GM18909 (cell line): ENCODE results near the gene VPS18.

Experiments used
- ATAC-seq: cut with Tn5 transposase; IDR thresholded peaks from one replicate; pipeline ENCODE4 v1.9.1; 2021; ENCODE audit warnings: mild to moderate bottlenecking; ENCODE audit not compliant: unreplicated experiment, poor library complexity

Gene VPS18

DNA sequence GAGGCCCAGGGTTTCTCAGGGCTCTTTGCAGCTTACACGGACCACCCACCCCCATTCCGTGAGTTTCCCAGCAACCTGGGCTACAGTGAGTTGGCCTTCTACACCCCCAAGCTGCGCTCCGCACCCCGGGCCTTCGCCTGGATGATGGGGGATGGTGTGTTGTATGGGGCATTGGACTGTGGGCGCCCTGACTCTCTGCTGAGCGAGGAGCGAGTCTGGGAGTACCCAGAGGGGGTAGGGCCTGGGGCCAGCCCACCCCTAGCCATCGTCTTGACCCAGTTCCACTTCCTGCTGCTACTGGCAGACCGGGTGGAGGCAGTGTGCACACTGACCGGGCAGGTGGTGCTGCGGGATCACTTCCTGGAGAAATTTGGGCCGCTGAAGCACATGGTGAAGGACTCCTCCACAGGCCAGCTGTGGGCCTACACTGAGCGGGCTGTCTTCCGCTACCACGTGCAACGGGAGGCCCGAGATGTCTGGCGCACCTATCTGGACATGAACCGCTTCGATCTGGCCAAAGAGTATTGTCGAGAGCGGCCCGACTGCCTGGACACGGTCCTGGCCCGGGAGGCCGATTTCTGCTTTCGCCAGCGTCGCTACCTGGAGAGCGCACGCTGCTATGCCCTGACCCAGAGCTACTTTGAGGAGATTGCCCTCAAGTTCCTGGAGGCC, 5.4 kb downstream of the VPS18 start:
- no peak for ATAC-seq

DNA sequence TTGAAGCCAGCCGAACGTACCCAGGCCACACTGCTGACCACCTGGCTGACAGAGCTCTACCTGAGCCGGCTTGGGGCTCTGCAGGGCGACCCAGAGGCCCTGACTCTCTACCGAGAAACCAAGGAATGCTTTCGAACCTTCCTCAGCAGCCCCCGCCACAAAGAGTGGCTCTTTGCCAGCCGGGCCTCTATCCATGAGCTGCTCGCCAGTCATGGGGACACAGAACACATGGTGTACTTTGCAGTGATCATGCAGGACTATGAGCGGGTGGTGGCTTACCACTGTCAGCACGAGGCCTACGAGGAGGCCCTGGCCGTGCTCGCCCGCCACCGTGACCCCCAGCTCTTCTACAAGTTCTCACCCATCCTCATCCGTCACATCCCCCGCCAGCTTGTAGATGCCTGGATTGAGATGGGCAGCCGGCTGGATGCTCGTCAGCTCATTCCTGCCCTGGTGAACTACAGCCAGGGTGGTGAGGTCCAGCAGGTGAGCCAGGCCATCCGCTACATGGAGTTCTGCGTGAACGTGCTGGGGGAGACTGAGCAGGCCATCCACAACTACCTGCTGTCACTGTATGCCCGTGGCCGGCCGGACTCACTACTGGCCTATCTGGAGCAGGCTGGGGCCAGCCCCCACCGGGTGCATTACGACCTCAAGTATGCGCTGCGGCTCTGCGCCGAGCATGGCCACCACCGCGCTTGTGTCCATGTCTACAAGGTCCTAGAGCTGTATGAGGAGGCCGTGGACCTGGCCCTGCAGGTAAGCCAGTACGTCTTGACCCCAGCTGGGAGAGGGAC, 6.2 kb downstream of the VPS18 start:
- no peak for ATAC-seq

DNA sequence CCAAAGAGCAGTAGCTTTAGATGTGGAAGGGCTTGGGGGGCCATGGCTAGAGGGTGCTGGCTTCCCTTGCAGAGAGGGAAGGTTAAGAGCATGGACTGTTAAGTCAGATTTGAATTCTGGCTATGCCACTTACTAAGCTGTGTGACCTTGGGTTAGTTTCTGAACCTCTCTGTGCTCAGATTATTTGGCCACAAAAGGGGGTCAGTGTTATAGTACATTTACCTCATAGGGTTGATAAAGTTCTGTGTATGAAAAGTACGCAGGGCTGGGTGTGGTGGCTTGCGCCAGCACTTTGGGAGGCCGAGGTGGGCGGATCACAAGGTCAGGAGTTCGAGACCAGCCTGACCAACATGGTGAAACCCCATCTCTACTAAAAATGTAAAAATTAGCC, 6.8 kb downstream of the VPS18 start:
- no peak for ATAC-seq

DNA sequence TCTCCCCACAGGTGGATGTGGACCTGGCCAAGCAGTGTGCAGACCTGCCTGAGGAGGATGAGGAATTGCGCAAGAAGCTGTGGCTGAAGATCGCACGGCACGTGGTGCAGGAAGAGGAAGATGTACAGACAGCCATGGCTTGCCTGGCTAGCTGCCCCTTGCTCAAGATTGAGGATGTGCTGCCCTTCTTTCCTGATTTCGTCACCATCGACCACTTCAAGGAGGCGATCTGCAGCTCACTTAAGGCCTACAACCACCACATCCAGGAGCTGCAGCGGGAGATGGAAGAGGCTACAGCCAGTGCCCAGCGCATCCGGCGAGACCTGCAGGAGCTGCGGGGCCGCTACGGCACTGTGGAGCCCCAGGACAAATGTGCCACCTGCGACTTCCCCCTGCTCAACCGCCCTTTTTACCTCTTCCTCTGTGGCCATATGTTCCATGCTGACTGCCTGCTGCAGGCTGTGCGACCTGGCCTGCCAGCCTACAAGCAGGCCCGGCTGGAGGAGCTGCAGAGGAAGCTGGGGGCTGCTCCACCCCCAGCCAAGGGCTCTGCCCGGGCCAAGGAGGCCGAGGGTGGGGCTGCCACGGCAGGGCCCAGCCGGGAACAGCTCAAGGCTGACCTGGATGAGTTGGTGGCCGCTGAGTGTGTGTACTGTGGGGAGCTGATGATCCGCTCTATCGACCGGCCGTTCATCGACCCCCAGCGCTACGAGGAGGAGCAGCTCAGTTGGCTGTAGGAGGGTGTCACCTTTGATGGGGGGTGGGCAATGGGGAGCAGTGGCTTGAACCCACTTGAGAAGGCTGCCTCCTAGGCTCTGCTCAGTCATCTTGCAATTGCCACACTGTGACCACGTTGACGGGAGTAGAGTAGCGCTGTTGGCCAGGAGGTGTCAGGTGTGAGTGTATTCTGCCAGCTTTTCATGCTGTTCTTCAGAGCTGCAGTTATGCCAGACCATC, 8.6 kb downstream of the VPS18 start:
- no peak for ATAC-seq

DNA sequence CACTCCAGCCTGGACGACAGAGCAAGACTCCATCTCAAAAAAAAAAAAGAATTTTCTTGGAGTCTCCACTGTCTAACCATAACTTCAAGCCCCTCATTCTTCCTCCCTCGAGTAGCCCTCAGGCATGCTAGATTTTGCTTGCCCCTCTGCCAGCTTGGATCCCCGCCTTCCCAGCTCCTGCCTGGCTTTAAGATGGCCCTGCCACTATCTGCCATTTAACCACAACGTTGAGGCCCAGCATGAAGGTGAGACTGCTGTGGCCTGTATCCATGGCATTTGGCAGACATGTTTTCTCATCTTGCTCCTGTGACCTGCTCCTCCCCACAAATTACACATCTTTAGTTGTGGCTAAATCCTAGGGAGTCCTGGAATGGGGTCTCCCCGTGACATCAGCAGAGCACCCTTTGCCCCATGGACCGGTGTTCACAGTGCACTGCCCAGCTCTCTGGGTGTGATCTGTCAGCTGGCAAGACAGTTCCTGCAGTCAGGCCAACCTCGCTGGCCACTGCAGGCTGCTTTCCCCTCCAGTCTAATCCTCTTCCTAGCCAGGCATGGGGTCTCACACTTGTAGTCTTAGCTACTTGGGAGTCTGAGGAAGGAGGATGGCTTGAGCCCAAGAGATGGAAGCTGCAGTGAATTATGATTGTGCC, 10.4 kb downstream of the VPS18 start:
- ATAC-seq: no peak

DNA sequence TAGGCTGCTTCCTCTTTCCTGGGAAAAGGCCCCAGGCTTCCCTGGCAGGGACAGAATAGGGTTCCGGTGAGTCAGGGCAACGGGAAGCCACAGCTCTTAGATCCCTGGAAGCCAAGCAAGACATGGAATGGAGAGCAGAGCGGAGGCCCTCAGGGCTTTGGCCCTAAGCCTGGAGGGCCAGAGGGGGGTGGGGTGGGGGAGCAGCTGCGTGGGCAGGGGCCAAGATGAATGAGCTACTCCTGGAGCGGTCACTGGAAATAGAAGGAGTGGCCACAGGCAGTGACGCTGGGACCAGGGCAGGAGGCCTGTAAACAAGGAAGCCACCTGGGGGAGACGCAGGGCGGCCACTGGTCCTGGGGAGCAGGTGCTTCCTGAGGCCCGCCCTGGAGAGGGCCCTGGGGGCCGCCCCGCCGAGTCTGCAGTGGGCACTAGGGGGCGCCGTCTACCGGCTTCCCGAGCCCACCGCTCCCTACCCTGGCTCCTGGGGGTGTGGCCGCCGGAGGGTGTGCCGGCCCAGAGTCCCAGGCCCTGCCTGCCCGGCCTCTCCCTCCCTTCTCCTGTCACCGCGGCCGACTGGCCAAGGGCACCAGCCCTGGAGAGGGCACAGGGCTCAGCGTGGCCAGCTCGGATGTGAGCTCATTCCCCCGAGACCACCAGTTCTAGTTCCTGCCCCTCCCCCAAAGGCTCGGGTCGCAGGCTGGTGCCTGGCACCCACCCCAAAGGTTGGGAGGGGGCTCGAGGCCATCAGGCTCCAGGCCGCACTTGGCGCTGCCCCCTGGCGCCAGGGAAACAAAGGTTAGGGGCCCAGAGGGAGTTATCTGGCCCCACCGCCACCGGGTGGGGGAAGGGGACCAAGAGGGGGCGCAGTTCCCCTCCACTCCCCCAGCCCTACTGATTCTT, 12.1 kb downstream of the VPS18 start:
- peak; percentile 66 for ATAC-seq

DNA sequence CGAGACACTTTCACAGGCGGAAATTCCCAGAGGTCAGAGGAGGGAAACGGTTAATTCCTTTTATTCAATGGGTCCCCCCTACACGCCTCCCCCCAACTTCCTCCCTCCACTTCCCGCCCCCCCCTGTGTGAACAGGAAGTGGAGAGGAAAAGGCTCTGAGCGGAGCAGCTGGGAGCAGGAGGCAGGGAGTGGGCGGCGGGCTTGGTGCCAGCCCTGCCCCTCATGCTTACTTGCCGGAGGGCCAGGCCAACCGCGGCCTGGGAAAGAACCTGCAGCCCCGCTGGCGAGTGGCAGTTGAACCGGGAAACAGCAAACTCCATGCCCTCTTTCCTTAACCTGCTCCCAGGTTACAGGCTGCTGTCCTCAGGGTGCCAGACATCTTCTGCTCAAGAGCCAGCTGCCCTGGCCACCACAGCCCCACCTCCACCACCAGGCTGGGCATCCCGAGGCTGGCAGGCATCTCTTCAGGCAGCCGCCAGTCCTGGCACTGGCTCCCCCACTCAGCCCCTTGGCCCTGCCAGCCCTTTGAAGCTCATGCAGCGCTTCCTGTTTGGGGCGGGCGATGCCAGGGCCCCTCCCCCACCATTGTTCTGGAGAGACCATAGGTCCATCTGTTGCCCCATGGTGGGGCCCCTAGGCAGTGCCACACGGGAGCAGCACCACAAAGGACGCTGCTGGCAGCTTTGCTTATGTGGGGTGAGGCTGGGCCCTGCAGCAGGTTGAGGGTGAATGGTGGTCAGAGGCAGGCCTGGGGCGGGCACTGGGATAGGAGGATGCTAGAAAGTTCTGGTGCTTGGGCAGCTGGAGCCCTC, 12.9 kb downstream of the VPS18 start:
- peak; percentile 20 for ATAC-seq

DNA sequence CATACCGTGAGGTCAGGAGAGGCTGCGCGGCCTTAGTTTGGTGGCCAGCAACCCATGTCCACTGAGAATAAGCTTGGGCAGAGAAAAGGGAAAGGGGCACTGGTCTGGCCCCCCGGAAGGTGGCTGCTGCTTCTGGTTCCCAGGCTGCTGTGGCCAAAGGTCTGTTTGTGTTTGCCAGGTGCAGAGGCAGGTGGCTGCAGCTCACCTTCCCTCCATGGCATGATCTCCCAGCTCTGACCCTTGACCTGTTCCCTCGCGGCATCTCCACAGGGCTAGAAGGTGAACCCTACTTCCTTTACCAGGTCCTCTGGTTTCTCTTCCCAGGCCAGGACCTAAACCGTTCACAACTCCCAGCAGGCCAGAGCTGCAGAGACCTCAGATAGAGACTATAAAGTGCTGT, 13.8 kb downstream of the VPS18 start:
- ATAC-seq: no peak

DNA sequence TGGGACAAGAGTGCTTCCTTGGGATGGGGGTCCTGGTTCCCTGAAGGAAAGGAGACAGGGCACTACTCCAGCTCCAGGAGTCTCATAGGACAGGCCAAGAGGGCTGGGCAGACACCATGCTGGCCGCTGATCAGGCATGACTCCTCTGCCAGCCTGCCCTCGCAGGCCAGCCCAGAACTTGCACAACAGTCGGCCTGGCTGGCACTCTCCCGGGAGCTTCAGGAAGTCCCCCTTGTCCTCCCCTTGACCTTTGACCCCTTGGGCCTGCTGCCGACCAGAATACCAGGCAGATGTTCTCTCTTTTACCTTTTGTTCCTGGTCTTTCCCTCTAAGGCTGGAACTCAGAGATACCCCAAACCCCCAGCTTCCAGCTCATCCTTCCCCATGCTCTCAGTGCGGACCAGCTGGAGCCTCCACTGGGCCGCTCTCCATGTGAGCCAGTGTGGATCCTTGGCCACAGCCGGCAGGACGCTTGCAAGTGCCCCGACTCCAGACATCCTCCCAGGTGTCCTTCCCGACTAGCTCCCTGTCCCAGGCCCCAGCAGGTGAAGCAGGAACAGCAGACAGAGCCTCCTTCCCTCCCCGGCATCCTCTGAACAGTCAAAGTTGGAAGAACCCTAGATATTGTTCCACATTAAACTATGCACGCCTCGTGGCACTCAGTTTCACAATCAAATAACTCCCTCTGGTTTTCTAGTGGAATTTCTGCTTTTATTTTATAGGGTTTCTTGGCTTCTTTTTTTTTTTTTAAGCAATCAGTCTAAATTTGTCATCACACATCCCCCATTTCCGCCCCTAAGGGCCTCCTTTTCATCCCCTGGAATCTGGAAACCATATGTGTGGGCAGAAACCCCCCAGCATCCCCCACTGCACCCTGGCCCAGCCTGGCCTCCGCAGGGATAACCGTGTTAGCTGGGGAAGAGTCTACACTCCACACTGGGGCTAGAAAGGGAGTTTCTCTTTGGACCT, 15.7 kb downstream of the VPS18 start:
- ATAC-seq: no peak

DNA sequence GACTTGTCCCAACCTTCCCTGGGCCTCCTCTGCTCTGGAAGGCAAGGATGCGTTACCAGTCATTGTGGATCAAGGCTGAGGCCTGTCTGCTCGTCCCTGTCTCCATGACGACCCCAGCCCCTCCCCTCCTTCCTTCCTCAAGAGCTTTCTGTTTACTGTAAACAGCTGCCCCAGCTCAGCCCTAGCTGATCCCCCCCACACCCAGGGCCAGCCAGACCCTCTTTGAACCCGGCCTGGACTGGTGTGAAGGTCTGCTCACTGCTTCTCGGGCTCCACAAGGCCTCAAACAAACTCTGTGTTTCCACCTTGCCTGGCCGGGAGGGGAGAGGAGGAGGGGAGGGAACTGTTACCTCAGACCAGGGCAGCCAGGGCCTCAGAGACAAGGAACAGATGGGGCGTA, 16.9 kb downstream of the VPS18 start:
- ATAC-seq: no peak

DNA sequence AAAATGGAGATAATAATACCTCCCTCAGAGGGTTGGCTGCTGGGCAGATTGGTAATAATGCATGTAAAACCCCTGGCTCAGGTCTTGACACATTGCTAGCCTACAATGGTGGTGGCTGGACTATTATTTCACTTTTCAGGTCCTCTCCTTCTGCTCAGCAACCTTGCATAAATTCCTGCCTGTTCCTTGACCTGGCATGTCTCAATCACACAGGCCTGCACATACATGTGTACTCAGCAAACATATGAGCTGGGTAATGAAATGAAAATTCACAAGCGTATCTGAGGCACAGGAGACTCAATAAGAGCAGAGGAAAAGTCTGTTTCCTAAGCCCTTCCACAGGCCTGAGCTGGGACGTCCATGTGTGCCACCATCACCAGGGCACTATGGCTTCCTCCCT, 17.4 kb downstream of the VPS18 start:
- ATAC-seq: no peak

DNA sequence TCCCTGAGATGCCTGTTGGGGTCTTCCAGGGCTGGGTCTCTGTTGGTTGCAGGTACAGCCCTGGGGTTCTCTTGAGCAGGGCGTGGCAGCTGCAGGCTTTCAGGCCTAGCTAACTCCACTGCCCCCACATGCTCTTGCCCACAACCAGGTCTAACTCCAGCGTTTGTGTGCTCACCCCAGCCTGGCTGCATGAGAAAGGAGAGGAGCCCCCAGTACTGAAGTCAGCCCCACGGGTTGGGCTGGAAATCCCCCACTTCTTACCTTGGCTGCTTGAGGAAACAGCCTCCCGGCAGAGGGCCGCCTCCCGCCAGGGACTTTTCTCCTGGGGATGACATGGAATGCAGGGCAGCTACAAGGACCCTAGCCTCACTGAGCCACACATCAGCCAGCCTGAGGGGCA, 18.2 kb downstream of the VPS18 start:
- ATAC-seq: no peak

DNA sequence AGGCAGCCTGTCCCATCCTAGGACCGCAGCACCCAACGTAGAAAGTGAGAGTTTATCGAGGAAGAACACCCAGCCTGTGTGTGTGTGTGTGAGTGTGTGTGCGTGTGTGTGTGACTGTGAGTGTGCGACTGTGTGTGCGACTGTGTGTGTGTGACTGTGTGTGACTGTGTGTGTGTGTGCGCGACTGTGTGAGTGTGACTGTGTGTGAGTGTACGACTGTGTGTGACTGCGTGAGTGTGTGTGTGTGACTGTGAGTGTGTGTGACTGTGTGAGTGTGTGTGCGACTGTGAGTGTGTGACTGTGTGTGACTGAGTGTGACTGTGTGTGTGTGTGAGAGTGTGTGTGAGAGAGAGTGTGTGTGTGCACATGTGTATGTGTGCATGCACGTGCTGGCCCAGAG, 19.8 kb downstream of the VPS18 start:
- ATAC-seq: no peak

DNA sequence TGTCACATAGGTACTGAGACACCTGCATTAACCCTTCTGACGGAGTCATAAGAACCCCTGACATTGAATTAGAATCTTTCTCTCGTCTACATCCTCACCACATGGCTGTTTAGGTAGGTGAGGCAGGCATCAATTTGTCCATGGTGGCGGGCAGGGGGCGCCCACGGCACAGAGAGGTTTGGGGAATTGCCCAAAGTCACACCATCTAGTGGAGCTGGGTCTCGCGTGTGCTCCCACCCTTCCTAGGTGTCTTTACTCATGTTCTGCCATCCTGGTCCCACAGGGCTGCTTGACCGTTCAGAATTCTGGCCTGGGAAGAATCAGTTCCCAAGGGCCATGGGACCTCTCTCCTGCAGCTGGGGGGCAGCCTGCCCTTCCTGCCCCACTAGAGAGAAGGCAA, 20.2 kb downstream of the VPS18 start:
- no peak for ATAC-seq

DNA sequence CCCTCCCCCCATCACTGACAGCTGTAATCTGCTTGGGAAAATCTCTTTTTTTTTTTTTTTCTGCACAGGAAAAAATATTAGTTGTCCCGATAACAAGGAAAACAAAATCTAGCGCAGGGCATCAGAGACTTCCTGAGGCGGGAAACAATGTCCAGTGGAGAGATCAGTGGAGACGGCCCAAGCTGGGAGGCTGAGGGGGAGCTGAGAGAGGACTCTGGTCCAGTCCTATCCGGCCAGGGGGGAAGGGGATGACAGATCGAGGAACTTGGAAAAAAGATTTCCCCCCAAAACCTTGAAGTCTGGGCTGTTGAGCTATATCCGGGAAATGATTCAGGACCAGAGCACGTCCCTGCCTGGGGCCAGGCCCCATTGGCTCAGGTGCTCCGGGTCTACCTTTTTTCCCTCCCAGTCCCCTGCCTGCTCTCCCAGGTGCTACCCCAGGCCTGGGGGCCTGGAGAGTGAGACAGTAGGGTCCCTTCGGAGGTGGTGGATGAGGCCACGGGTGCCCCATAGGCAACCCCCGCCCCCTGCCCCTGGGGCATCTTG, 20.9 kb downstream of the VPS18 start:
- ATAC-seq: no peak

DNA sequence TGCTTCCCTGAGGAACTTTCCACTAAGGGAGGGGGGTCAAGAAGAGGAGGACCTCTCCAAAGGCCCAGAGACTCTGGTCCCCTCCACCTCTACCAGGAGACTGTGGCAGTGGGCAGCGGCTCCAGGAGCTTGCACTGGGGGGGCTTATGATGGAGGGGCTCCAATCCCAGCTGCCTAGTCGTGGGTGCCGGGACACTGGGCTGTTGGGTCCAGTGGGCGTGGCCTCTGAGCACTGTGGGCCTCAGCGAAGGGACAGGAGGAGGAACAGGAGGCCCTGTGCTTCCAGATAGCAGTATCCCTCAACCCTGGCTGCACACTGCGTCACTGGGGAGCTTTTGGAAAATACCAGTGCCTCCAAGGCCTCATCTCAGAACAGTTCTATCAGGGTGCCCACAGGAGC, 21.4 kb downstream of the VPS18 start:
- ATAC-seq: no peak

DNA sequence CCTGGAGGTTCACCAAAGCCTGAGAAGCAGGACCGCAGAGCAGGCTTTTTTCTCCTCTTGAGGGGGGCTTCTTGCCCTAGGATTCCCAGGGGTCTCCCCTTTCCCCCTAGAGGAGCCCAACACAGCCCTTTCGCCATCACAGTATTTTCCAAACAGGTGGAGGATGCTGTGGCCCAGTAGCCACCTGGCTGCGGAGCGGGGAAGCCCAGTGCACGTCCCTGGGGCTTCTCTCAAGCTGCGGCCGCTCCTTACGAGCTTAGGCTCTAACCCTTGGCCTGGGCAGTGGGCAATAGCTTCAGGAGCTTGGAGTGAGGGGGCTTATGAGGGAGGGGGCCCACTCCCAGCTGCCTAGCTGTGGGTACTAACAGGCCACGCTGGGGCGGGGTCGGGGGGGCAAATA, 23.3 kb downstream of the VPS18 start:
- no peak for ATAC-seq
